Suprapubic skin (tissue), 4 donors: ENCODE results near the gene ZNF506. TPM values are rescaled to one million over a fixed set of nuclear protein-coding genes. Genes with fewer than 3 reads are reported as not detected.
"Not testable (repeated sequence)": the region's sequence is repeated elsewhere in the genome, so short reads cannot be mapped to it uniquely, and the experiment has no call there.

Experiments
- DNase-seq, 2 donors: peaks; one replicate each; pipeline ENCODE4 v3.0.0-alpha.2; 2019; ENCODE audit warnings: low spot score in 2 of 2
- H3K27ac ChIP-seq: fragments of 200-600 bp; sonication (generic); one replicate; pipeline ENCODE4 v1.5.1; 2019
- H3K27me3 ChIP-seq: fragments of 200-600 bp; sonication (generic); one replicate; pipeline ENCODE4 v1.5.1; 2019
- H3K36me3 ChIP-seq: fragments of 200-600 bp; sonication (generic); one replicate; pipeline ENCODE4 v1.5.1; 2019
- H3K4me1 ChIP-seq: fragments of 200-600 bp; sonication (generic); one replicate; pipeline ENCODE4 v1.5.1; 2019
- H3K4me3 ChIP-seq: fragments of 200-600 bp; sonication (generic); one replicate; pipeline ENCODE4 v1.5.1; 2019; ENCODE audit warnings: mild to moderate bottlenecking
- H3K9me3 ChIP-seq: fragments of 200-600 bp; sonication (generic); one replicate; pipeline ENCODE4 v1.5.1; 2019
- CTCF ChIP-seq, 2 donors: fragments of 200-600 bp in 1 of 2; fragments of 450-650 bp in 1 of 2; sonication (generic) in 1 of 2; IDR thresholded peaks; one replicate each; pipeline ENCODE4 v1.5.1; 2016 to 2019; ENCODE audit warnings: antibody characterized with exemption in 2 of 2, mild to moderate bottlenecking in 1 of 2, moderate library complexity in 1 of 2
- EP300 ChIP-seq: sonication (generic); formaldehyde crosslinking; IDR thresholded peaks from one replicate; pipeline ENCODE4 v1.6.1; 2017; ENCODE audit warnings: antibody characterized with exemption
- POLR2A ChIP-seq, 2 donors: fragments of 450-650 bp; IDR thresholded peaks; one replicate each; pipeline ENCODE4 v1.6.1; 2017; ENCODE audit warnings: antibody characterized with exemption in 2 of 2, mild to moderate bottlenecking in 2 of 2, moderate library complexity in 2 of 2
- POLR2AphosphoS5 ChIP-seq, 3 donors: sonication (generic); formaldehyde crosslinking; IDR thresholded peaks; one replicate each; pipeline ENCODE4 v1.6.1; 2017; ENCODE audit warnings: antibody characterized with exemption in 3 of 3
- WGBS: methylation state at CpG from one replicate; pipeline ENCODE4 v1.1.5; 2018; 5-methylcytosine and 5-hydroxymethylcytosine counted together
- total RNA-seq, 4 donors: library from RNA; depleted of rRNA; stranded (reverse); fragments of >200 nt; gene quantifications; one replicate each; pipeline ENCODE4 v1.1.0, GENCODE V29; 2016

ZNF506 gene
- total RNA-seq, 4 donors from 2014 or later = 29.1 to 72.7 (median 48.8) TPM

GRCh38 chr19:19777692-19778091 is 43.9 kb downstream of the ZNF506 start:
- no peak for TF ChIP-seq CTCF (IDR thresholded peaks at IDR 0.05)
- no peak for TF ChIP-seq POLR2A (IDR thresholded peaks at IDR 0.05)
- no peak for TF ChIP-seq POLR2AphosphoS5 (IDR thresholded peaks at IDR 0.05)
- TF ChIP-seq EP300 = no peak
- no peak overlapping the region for H3K4me3 ChIP-seq

GRCh38 chr19:19776206-19777008 is 45.1 kb downstream of the ZNF506 start:
- H3K9me3 ChIP-seq = no peaks in the 10 kb centered on the region
- H3K4me1 ChIP-seq = peaks cover 23% of the 10 kb centered on the region
- H3K36me3 ChIP-seq = no peaks in the 10 kb centered on the region
- H3K27me3 ChIP-seq = no peaks in the 10 kb centered on the region
- WGBS = 0% methylated on average over 35 of the region's 36 CpGs
- peak overlapping the region; percentile 72 for H3K27ac ChIP-seq
- peak; percentile 98 for DNase-seq
- H3K4me3 ChIP-seq = peak overlapping the region; percentile 71
- no peak for TF ChIP-seq EP300
- TF ChIP-seq CTCF (IDR thresholded peaks at IDR 0.05) = no peak
- TF ChIP-seq POLR2AphosphoS5 (IDR thresholded peaks at IDR 0.05) = peak; percentile 12 to 59 (median 54)
- no peak for TF ChIP-seq POLR2A (IDR thresholded peaks at IDR 0.05)

More at GRCh38 chr19:19777692-19778091, 43.9 kb downstream of the ZNF506 start:
- 75% methylated on average over 5 of the region's 5 CpGs for WGBS
- Histone ChIP-seq H3K27me3 (no peaks in the 10 kb centered on the region), H3K27ac (no peak overlapping the region), H3K36me3 (no peaks in the 10 kb centered on the region), H3K4me1 (peaks cover 23% of the 10 kb centered on the region), H3K9me3 (no peaks in the 10 kb centered on the region)
- no peak for DNase-seq

- H3K4me1 ChIP-seq = peaks cover 23% of the 10 kb centered on the region
- no peaks in the 10 kb centered on the region for H3K27me3 ChIP-seq
- no peak for TF ChIP-seq EP300
- no peak for TF ChIP-seq CTCF (IDR thresholded peaks at IDR 0.05)
- no peak for TF ChIP-seq POLR2AphosphoS5 (IDR thresholded peaks at IDR 0.05)
- TF ChIP-seq POLR2A (IDR thresholded peaks at IDR 0.05) = no peak
- DNase-seq = no peak
- no peaks in the 10 kb centered on the region for H3K9me3 ChIP-seq
- no peaks in the 10 kb centered on the region for H3K36me3 ChIP-seq
- H3K4me3 ChIP-seq = peak overlapping the region; percentile 71
- H3K27ac ChIP-seq = peak overlapping the region; percentile 72
- WGBS = 2% methylated on average over 11 of the region's 11 CpGs
Measured at GRCh38 chr19:19775891-19776205, 45.7 kb downstream of the ZNF506 start.

- Histone ChIP-seq H3K9me3 (no peaks in the 10 kb centered on the region), H3K4me3 (no peak overlapping the region), H3K27me3 (no peaks in the 10 kb centered on the region), H3K27ac (no peak overlapping the region), H3K4me1 (peaks cover 23% of the 10 kb centered on the region), H3K36me3 (no peaks in the 10 kb centered on the region)
- DNase-seq = no peak
- TF ChIP-seq CTCF (IDR thresholded peaks at IDR 0.05) = no peak
- TF ChIP-seq EP300 = no peak
- TF ChIP-seq POLR2AphosphoS5 (IDR thresholded peaks at IDR 0.05) = no peak
- TF ChIP-seq POLR2A (IDR thresholded peaks at IDR 0.05) = no peak
- 85% methylated on average over 14 of the region's 14 CpGs for WGBS
Measured at GRCh38 chr19:19774354-19775033, 47.1 kb downstream of the ZNF506 start.

GRCh38 chr19:19771963-19772362 is 49.6 kb downstream of the ZNF506 start:
- not testable (repeated sequence) for H3K36me3 ChIP-seq, H3K27me3 ChIP-seq, H3K27ac ChIP-seq, H3K9me3 ChIP-seq, H3K4me3 ChIP-seq, DNase-seq
- WGBS = 62% methylated on average over 10 of the region's 10 CpGs
- peaks cover 11% of the 10 kb centered on the region for H3K4me1 ChIP-seq

- DNase-seq, H3K4me3 ChIP-seq, H3K27me3 ChIP-seq, H3K9me3 ChIP-seq, H3K36me3 ChIP-seq, H3K27ac ChIP-seq, H3K4me1 ChIP-seq: not testable (repeated sequence)
- WGBS = 98% methylated on average over 21 of the region's 28 CpGs
Measured at GRCh38 chr19:19769971-19770370, 51.6 kb downstream of the ZNF506 start.
